ENCODE measurements around the gene MC5R.

DNA sequence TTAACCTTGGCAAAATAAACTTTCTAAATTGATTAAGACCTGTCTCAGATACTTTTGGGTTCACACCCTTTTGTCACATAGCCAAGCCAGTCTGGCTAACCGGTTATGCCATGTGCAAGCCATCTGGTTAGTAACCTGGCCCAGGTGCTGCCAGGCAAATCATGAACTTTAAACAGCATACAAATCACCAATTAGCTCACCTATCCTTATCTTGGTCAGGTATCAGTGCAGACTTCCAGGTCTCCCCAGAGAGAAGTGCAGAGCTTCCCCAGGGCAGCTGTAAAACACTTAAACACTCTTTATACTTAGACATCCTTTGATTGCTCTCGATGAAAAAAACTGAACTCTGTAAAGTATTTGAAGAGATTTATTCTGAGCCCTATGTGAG lies 14.9 kb upstream of the MC5R start:
- TF ChIP-seq, protein P1, sequence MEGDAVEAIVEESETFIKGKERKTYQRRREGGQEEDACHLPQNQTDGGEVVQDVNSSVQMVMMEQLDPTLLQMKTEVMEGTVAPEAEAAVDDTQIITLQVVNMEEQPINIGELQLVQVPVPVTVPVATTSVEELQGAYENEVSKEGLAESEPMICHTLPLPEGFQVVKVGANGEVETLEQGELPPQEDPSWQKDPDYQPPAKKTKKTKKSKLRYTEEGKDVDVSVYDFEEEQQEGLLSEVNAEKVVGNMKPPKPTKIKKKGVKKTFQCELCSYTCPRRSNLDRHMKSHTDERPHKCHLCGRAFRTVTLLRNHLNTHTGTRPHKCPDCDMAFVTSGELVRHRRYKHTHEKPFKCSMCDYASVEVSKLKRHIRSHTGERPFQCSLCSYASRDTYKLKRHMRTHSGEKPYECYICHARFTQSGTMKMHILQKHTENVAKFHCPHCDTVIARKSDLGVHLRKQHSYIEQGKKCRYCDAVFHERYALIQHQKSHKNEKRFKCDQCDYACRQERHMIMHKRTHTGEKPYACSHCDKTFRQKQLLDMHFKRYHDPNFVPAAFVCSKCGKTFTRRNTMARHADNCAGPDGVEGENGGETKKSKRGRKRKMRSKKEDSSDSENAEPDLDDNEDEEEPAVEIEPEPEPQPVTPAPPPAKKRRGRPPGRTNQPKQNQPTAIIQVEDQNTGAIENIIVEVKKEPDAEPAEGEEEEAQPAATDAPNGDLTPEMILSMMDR (IDR thresholded peaks at IDR 0.05): no peak
- peak in 2 of 3 donors; percentile 25 to 58 for TF ChIP-seq POLR2AphosphoS5 (IDR thresholded peaks at IDR 0.05)
- no peak for TF ChIP-seq POLR2A (IDR thresholded peaks at IDR 0.05)
- TF ChIP-seq EP300 (IDR thresholded peaks at IDR 0.05): no peak
